Measurements from ENCODE around the gene HCK.

The HCK gene

DNA sequence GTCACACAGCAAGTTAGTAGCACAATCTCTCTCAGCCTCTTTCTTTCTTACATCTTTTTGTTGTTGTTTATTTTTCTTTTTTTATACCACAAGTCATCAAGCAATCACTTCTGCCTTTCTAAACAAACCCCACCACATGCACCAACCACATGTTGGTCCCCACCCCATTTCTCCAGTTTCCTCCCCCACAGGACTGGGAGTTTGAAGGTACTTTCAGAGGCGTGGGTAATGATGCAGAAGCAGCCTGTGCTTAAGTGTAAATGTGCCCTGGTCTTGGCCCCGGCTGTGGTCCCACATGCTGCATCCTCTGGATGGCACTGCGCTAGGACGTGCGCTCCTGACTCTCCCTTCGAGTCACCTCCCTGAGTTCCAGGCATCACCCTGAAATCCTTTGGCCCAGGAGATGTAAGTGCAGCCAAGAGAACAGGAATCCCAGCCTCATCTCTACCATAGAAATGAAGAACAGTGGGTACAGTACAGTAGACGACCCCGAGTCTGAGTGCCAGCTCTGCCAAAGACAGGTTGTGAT, 5.7 kb downstream of the HCK start:
- in situ Hi-C loops (cut with HindIII; ENCODE audit: low sequenced_read_pairs): no loop called here
- H3K4me3 ChIP-seq (ENCODE audit: low read depth, low read length): no peak overlapping the region
- DNase-seq (ENCODE audit: low read depth, low spot score): no peak
- TF ChIP-seq, protein P1, sequence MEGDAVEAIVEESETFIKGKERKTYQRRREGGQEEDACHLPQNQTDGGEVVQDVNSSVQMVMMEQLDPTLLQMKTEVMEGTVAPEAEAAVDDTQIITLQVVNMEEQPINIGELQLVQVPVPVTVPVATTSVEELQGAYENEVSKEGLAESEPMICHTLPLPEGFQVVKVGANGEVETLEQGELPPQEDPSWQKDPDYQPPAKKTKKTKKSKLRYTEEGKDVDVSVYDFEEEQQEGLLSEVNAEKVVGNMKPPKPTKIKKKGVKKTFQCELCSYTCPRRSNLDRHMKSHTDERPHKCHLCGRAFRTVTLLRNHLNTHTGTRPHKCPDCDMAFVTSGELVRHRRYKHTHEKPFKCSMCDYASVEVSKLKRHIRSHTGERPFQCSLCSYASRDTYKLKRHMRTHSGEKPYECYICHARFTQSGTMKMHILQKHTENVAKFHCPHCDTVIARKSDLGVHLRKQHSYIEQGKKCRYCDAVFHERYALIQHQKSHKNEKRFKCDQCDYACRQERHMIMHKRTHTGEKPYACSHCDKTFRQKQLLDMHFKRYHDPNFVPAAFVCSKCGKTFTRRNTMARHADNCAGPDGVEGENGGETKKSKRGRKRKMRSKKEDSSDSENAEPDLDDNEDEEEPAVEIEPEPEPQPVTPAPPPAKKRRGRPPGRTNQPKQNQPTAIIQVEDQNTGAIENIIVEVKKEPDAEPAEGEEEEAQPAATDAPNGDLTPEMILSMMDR (IDR thresholded peaks at IDR 0.05; ENCODE audit: low read depth, low read length): no peak

DNA sequence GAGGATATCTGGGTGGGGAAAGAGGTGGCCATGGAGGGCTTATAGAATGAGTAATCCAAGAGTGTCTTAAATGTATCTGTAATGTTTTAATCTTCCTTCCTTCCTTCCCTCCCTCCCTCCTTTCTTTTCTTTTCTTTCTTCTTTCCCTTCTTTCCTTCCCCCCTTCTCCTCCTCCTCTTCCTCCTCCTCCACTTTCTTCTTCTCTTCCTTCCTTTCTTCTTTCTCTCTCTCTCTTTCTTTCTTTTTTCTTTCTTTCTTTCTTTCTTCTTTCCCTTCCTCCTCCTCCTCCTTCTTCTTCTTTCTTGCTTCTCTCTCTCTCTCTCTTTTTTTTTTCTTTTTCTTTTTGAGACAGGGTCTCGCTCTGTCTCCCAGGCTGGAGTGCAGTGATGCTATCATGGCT, 7.1 kb downstream of the HCK start:
- TF ChIP-seq, protein P1 (IDR thresholded peaks at IDR 0.05; ENCODE audit: low read depth, low read length): no peak
- no peak for DNase-seq (ENCODE audit: low read depth, low spot score)
- in situ Hi-C loops (cut with HindIII; ENCODE audit: low sequenced_read_pairs): no loop called here
- H3K4me3 ChIP-seq (ENCODE audit: low read depth, low read length): no peak overlapping the region

DNA sequence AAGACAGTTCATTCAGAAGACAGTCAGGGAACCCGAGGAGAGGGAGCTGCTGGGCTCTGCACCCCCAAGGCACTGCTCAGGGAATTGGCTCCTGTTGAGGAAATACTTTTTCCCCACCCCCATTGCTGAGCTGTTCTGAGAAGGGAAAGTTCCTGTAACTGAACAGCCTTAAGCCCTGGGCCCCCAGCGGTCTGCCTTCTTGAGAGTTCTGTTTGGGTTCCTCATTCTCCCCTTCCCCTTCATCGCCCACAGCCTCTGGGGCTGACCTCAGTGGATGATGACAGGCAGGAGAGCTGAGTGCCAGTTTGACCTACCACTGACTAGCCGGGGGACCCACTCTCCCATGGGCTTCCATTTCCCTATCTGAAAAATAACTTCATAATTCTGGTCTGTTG, 10.7 kb downstream of the HCK start:
- no peak overlapping the region for H3K4me3 ChIP-seq (ENCODE audit: low read depth, low read length)
- in situ Hi-C loops (cut with HindIII; ENCODE audit: low sequenced_read_pairs): no loop called here
- TF ChIP-seq, protein P1 (IDR thresholded peaks at IDR 0.05; ENCODE audit: low read depth, low read length): no peak
- DNase-seq (ENCODE audit: low read depth, low spot score): no peak

DNA sequence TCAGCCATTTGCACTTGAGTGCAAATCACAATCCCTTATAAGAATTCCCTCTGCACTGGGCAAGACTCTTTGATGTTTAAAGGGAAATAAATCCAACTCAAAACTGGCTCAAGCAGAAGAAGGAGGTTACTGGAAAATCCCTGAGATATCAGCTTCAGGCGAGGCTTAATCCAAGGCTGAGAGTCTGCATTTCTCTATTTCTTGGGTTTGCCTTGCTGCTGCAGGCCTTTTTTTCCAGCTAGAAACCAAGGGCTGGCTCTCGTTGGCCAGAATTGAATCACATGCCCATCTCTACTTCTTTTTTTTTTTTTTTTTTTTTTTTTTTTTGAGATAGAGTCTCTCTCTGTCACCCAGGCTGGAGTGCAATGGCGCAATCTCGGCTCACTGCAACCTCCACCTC, 11.7 kb downstream of the HCK start:
- no peak for DNase-seq (ENCODE audit: low read depth, low spot score)
- TF ChIP-seq, protein P1 (IDR thresholded peaks at IDR 0.05; ENCODE audit: low read depth, low read length): no peak
- in situ Hi-C loops (cut with HindIII; ENCODE audit: low sequenced_read_pairs): no loop called here
- H3K4me3 ChIP-seq (ENCODE audit: low read depth, low read length): no peak overlapping the region

DNA sequence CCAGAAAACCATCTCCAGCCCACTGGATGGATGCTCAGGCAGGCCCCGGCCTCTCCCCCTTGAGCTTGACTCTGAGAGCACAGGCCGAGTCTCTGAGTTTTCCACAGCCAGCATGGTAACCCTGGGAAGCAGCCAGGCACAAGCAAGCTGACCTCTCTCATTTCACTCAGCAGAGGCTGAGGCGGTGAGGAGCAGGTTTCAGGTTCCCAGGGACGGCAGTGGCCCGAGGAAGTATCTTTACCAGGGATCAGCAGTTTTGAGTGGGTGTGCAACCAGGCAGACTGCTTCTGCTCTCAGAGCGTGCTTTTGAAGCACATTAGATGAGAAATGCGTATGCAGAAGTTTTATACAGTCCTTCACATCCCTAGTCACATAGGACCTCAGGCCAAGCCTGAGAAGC, 12.6 kb downstream of the HCK start:
- no peak for DNase-seq (ENCODE audit: low read depth, low spot score)
- no peak overlapping the region for H3K4me3 ChIP-seq (ENCODE audit: low read depth, low read length)
- in situ Hi-C loops (cut with HindIII; ENCODE audit: low sequenced_read_pairs): no loop called here
- TF ChIP-seq, protein P1 (IDR thresholded peaks at IDR 0.05; ENCODE audit: low read depth, low read length): no peak

DNA sequence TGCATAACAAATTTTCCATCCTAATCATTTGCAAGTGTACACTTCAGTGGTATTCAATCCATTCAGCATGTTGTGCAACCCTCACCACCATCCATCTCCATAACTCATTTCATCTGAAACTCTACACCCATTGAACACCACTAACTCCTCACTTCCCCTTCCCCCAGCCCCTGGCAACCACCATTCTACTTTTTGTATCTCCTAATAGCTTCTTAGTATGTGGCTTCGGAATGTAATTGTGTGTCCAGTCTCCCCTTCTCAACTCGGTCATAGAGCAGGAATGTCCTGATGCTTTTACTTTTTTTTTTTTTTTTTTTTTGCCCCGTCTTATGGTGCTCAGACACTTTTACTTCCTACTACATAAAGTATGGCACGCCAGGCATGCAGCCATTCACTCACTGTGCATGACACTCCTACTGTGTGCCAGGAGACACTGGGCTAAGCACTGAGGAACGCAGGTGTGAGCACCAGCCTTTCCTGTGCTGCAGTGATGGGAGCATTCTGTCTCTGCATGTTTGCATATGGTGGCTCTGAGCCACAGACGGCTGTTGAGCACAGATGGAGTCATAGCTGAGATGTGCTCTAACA, 15.3 kb downstream of the HCK start:
- peak; percentile 47 for DNase-seq (ENCODE audit: low read depth, low spot score)
- in situ Hi-C loops (cut with HindIII; ENCODE audit: low sequenced_read_pairs): no loop called here
- no peak overlapping the region for H3K4me3 ChIP-seq (ENCODE audit: low read depth, low read length)
- TF ChIP-seq, protein P1 (IDR thresholded peaks at IDR 0.05; ENCODE audit: low read depth, low read length): no peak
